Erythroblast (primary cell): ENCODE results near the gene SEMA3F.

Experiments
- DNase-seq, 2 experiments: peaks; one replicate each; lab custom pipeline; 2025; lab: John Stamatoyannopoulos, UW
- GATA1 ChIP-seq: IDR thresholded peaks from 2 replicates; pipeline ENCODE4 v1.6.1; 2011; ENCODE audit warnings: low read depth, mild to moderate bottlenecking, control low read depth, low read length, moderate library complexity
- POLR2A ChIP-seq: IDR thresholded peaks from 2 replicates; pipeline ENCODE4 v1.6.1; 2011; ENCODE audit warnings: mild to moderate bottlenecking, low read length

The SEMA3F gene

GRCh38 chr3:50165910-50166538, 10.9 kb downstream of the SEMA3F start:
- TF ChIP-seq POLR2A (no peak), GATA1 (no peak)
- DNase-seq: no peak

GRCh38 chr3:50166620-50167019, 11.5 kb downstream of the SEMA3F start:
- TF ChIP-seq GATA1 (no peak), POLR2A (no peak)
- no peak for DNase-seq

GRCh38 chr3:50167069-50167840, 12.1 kb downstream of the SEMA3F start:
- DNase-seq: no peak
- TF ChIP-seq POLR2A (no peak), GATA1 (no peak)

- DNase-seq: no peak
- TF ChIP-seq POLR2A (no peak), GATA1 (no peak)
Observed at GRCh38 chr3:50167841-50168209, 12.7 kb downstream of the SEMA3F start.

- TF ChIP-seq GATA1: no peak
- TF ChIP-seq POLR2A: no peak
- DNase-seq: no peak
Observed at GRCh38 chr3:50168388-50168787, 13.3 kb downstream of the SEMA3F start.

- no peak for DNase-seq
- TF ChIP-seq POLR2A: no peak
- TF ChIP-seq GATA1: no peak
Observed at GRCh38 chr3:50168791-50169190, 13.7 kb downstream of the SEMA3F start.

GRCh38 chr3:50169232-50169832, 14.2 kb downstream of the SEMA3F start:
- no peak for TF ChIP-seq GATA1
- no peak for TF ChIP-seq POLR2A
- DNase-seq: no peak

GRCh38 chr3:50169858-50170257, 14.7 kb downstream of the SEMA3F start:
- no peak for DNase-seq
- no peak for TF ChIP-seq GATA1
- TF ChIP-seq POLR2A: no peak

GRCh38 chr3:50170689-50171088, 15.6 kb downstream of the SEMA3F start:
- TF ChIP-seq GATA1 (no peak), POLR2A (no peak)

GRCh38 chr3:50171540-50172301, 16.6 kb downstream of the SEMA3F start:
- TF ChIP-seq GATA1: no peak
- TF ChIP-seq POLR2A: no peak
- no peak for DNase-seq

More at GRCh38 chr3:50170689-50171088, 15.6 kb downstream of the SEMA3F start:
- no peak for DNase-seq

GRCh38 chr3:50172626-50173220, 17.6 kb downstream of the SEMA3F start:
- DNase-seq: no peak
- TF ChIP-seq GATA1 (no peak), POLR2A (no peak)

GRCh38 chr3:50173685-50174516, 18.8 kb downstream of the SEMA3F start:
- no peak for DNase-seq
- TF ChIP-seq GATA1 (no peak), POLR2A (no peak)
